ENCODE results near the gene PARP2. TPM values are rescaled to one million over a fixed set of nuclear protein-coding genes. Genes with fewer than 3 reads are reported as not detected.

The PARP2 gene
- total and polyA plus RNA-seq, 9 of the 15 experiments (the other 6 are each of a cell fraction or from before 2014, with no cell fraction given): 19.7 to 50.5 (median 29.9) TPM

DNA sequence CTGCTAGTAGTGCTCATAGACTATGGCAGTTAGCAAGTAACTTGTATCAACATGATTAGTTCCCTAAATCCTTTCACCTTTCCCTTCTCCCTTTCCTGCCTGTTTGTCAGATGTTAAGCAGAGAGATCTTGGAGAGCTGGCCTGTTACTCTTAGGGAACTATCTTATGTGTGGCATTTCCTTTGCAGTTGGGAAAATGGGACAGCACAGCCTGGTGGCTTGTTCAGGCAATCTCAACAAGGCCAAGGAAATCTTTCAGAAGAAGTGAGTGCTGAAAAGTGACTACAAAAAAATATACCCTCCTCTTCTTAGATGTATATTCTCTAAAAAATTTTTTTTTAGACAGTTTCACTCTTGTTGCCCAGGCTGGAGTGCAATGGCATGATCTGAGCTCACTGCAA, 7.4 kb downstream of the PARP2 start:
- intact Hi-C loops (cut with micrococcal nuclease): no loop called here
- TF ChIP-seq ARHGAP35 (IDR thresholded peaks at IDR 0.05; ENCODE audit: partially characterized antibody): no peak
- TF ChIP-seq, protein P1, sequence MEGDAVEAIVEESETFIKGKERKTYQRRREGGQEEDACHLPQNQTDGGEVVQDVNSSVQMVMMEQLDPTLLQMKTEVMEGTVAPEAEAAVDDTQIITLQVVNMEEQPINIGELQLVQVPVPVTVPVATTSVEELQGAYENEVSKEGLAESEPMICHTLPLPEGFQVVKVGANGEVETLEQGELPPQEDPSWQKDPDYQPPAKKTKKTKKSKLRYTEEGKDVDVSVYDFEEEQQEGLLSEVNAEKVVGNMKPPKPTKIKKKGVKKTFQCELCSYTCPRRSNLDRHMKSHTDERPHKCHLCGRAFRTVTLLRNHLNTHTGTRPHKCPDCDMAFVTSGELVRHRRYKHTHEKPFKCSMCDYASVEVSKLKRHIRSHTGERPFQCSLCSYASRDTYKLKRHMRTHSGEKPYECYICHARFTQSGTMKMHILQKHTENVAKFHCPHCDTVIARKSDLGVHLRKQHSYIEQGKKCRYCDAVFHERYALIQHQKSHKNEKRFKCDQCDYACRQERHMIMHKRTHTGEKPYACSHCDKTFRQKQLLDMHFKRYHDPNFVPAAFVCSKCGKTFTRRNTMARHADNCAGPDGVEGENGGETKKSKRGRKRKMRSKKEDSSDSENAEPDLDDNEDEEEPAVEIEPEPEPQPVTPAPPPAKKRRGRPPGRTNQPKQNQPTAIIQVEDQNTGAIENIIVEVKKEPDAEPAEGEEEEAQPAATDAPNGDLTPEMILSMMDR (IDR thresholded peaks at IDR 0.05 in 2 of 3, conservative IDR thresholded peaks at IDR 0.05 in 1 of 3; ENCODE audit: insufficient read depth in 2 of 3, low read depth in 1 of 3, low read length in 3 of 3): peak in 1 of 3 experiments; percentile 26; a peak in 2 of 6 replicates
- H3K9me3 ChIP-seq (replicated peaks; ENCODE audit: control insufficient read depth, insufficient read depth, low read depth, low read length): no peaks in the 10 kb centered on the region
- H3K4me1 ChIP-seq (replicated peaks in 1 of 2; ENCODE audit: control insufficient read depth in 2 of 2, insufficient read depth in 2 of 2, low read length in 2 of 2): no peaks in the 10 kb centered on the region
- H3K79me2 ChIP-seq (ENCODE audit: control insufficient read depth, insufficient read depth, low read length): no peaks in the 10 kb centered on the region
- no peak overlapping the region for H3K4me3 ChIP-seq
- no peaks in the 10 kb centered on the region for H4K20me1 ChIP-seq (replicated peaks; ENCODE audit: control insufficient read depth, insufficient read depth, low read length)
- DNase-seq (ENCODE audit: extremely low read depth in 1 of 4, low spot score in 3 of 4) (no peak), FAIRE-seq (no peak), ATAC-seq (no peak)
- no peak overlapping the region for H2AFZ ChIP-seq (ENCODE audit: low read depth, low read length)
- in situ Hi-C loops (cut with MboI): no loop called here
- H3K27ac ChIP-seq (ENCODE audit: extremely low read depth, low read depth, low read length): no peak overlapping the region
- no peak overlapping the region for H3K9ac ChIP-seq (ENCODE audit: insufficient read depth in 1 of 2, low read depth in 2 of 2, low read length in 2 of 2)
- no peaks in the 10 kb centered on the region for H3K27me3 ChIP-seq (ENCODE audit: control insufficient read depth in 2 of 2, insufficient read depth in 2 of 2, low read length in 2 of 2)
- ChIA-PET POLR2A (no interaction called here), CTCF (ENCODE audit: low intra/inter-chr PET ratio) (interaction anchor here (1.4 kb wide), 1 partner anchor 23 kb away, joined by 5 read pairs; no protein-coding TSS in a partner anchor)
- H3K9me1 ChIP-seq (ENCODE audit: control insufficient read depth, insufficient read depth, low read length): no peaks in the 10 kb centered on the region
- no peak overlapping the region for H3K4me2 ChIP-seq (ENCODE audit: insufficient read depth, low read length)
- H3K36me3 ChIP-seq (ENCODE audit: control insufficient read depth, insufficient read depth, low read length): peaks cover 70% of the 10 kb centered on the region
- no TSS peak for BruUV-seq (replicated peaks)

DNA sequence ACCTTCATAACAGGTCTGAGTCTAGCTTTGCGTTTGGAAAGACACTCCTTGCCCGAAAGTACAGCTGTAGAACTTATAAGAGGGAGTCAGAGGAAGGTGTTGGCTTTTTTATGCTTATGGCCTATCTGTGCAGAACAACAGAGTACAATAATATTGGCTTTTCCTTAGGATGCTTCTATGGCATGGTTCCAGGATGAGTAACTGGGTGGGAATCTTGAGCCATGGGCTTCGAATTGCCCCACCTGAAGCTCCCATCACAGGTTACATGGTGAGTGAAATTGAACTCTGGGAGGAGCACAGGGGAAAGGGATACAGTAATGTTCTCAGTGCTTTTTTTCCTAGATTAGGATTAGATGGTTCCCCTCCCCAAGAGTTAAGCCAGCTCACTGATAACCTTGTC, 13.0 kb downstream of the PARP2 start:
- H3K9me1 ChIP-seq (ENCODE audit: control insufficient read depth, insufficient read depth, low read length): no peaks in the 10 kb centered on the region
- FAIRE-seq: no peak
- no peak for ATAC-seq
- no peaks in the 10 kb centered on the region for H3K79me2 ChIP-seq (ENCODE audit: control insufficient read depth, insufficient read depth, low read length)
- no peaks in the 10 kb centered on the region for H4K20me1 ChIP-seq (replicated peaks; ENCODE audit: control insufficient read depth, insufficient read depth, low read length)
- H3K4me1 ChIP-seq (replicated peaks in 1 of 2; ENCODE audit: control insufficient read depth in 2 of 2, insufficient read depth in 2 of 2, low read length in 2 of 2): no peaks in the 10 kb centered on the region
- H3K36me3 ChIP-seq (ENCODE audit: control insufficient read depth, insufficient read depth, low read length): peaks cover 72% of the 10 kb centered on the region
- no peaks in the 10 kb centered on the region for H3K27me3 ChIP-seq (ENCODE audit: control insufficient read depth in 2 of 2, insufficient read depth in 2 of 2, low read length in 2 of 2)
- CTCF ChIA-PET (ENCODE audit: low intra/inter-chr PET ratio): no interaction called here
- H3K27ac ChIP-seq (ENCODE audit: extremely low read depth, low read depth, low read length): no peak overlapping the region
- WGBS (ENCODE audit: insufficient coverage, low coverage, missing lambda C conversion rate): 91% methylated on average over 3 of the region's 3 CpGs
- DNase-seq (ENCODE audit: extremely low read depth in 1 of 4, low spot score in 3 of 4): no peak
- POLR2A ChIA-PET: interaction anchor here (5.1 kb wide), 1 partner anchor 13 kb away, joined by 19 read pairs; the partner anchor contains the start of gene PARP2
- BruUV-seq (replicated peaks): no TSS peak
- H3K9me3 ChIP-seq (replicated peaks; ENCODE audit: control insufficient read depth, insufficient read depth, low read depth, low read length): no peaks in the 10 kb centered on the region
- intact Hi-C loops (cut with micrococcal nuclease) (no loop called here), in situ Hi-C loops (cut with MboI) (no loop called here)
- H3K4me3 ChIP-seq: no peak overlapping the region
- TF ChIP-seq ZKSCAN1 (IDR thresholded peaks at IDR 0.05; ENCODE audit: low read depth, low read length): no peak
- TF ChIP-seq MCM3 (IDR thresholded peaks at IDR 0.05): no peak
- TF ChIP-seq CREM (IDR thresholded peaks at IDR 0.05; ENCODE audit: low read depth): no peak
- TF ChIP-seq HNRNPLL (IDR thresholded peaks at IDR 0.05; ENCODE audit: low read depth, low read length, poor library complexity, severe bottlenecking): no peak
- TF ChIP-seq STAG1 (CRISPR knock-in tag; IDR thresholded peaks at IDR 0.05; ENCODE audit: borderline replicate concordance): no peak
- no peak for TF ChIP-seq FOXA1 (IDR thresholded peaks at IDR 0.05; ENCODE audit: borderline replicate concordance)
- no peak for TF ChIP-seq IFI16 (CRISPR knock-in tag; IDR thresholded peaks at IDR 0.05)
- TF ChIP-seq RBM34 (IDR thresholded peaks at IDR 0.05; ENCODE audit: borderline replicate concordance, insufficient read depth, low read length): no peak
- no peak for TF ChIP-seq ZNF561 (CRISPR knock-in tag; conservative IDR thresholded peaks at IDR 0.05)
- TF ChIP-seq L3MBTL2 (IDR thresholded peaks at IDR 0.05): no peak
- no peak for TF ChIP-seq TOE1 (IDR thresholded peaks at IDR 0.05; ENCODE audit: borderline replicate concordance)
- TF ChIP-seq TOE1 (CRISPR knock-in tag; IDR thresholded peaks at IDR 0.05; ENCODE audit: borderline replicate concordance, low read depth): no peak
- H3K4me2 ChIP-seq (ENCODE audit: insufficient read depth, low read length): no peak overlapping the region
- no peak overlapping the region for H3K9ac ChIP-seq (ENCODE audit: insufficient read depth in 1 of 2, low read depth in 2 of 2, low read length in 2 of 2)
- no peak overlapping the region for H2AFZ ChIP-seq (ENCODE audit: low read depth, low read length)

Measured in K562 (cell line).